Activated CD4-positive, CD25-positive, alpha-beta regulatory T cell treated with anti-CD3 and anti-CD28 coated beads, Interleukin-2, amount 50 U/mL, for 24 hours (primary cell): ENCODE results near the gene SMARCC1.
A peak's percentile ranks its signal among the peaks of the same experiment; 100 is the strongest.

Source experiments
- ATAC-seq, 2 donors: fragments of 150-1000 bp; cut with Tn5 transposase; one replicate each; pipeline ENCODE4 v1.10.0; 2021; ENCODE audit warnings: mild to moderate bottlenecking in 1 of 2, moderate library complexity in 1 of 2

SMARCC1 gene

DNA sequence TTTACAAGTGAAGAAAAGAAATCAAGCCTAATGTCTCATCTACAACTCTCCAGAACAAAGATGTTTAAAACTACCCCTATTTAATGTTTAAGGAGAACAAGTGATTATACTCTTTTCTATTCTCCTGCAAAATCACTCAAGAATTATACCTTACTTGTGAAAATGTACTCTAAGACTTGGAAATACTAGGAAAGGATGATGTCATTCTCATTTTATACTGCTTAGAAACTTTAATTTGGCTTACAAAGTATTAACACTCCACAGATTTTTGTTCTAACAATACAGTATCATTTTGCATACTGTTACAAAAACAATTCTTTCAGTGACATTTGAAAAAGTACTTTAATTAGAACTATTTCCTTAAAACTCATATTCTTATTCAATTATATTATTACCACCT lies 89.5 kb downstream of the SMARCC1 start:
- ATAC-seq, result no peak

DNA sequence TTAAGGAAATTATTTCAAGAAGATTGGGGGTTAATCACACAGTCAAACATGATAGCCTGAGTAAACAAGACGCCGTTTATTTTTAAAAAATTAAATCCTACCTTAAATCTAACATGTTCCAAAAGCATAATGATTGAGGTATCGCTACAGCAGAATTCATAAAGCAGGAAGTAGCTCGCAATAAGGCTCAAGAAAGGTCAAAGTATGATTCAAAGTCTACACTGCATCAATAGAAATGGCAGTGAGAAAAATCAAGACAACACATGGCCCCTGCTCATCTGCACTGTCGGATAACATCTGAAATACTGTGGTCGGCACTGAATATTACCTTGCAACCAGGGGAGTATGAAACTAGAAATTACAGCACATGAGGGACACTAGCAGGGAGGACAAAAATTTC lies 93.2 kb downstream of the SMARCC1 start:
- no peak for ATAC-seq

DNA sequence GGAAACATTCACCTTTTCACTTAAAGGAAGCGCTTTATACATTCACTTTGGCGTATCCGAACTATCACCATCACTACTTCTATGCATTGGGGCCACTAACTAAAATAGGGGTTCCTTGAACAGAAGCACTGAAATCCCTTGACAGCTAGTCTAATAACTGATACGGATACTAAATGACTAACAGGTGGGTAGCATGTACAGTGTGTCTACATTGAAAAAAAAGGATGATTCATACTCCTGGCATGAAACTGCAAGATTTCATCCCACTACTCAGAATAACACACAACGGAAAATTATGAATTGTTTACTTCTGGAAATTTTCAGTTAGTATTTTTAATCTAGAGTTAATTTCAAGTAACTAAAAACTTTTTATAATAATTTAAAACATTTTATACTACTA lies 96.7 kb downstream of the SMARCC1 start:
- no peak for ATAC-seq

DNA sequence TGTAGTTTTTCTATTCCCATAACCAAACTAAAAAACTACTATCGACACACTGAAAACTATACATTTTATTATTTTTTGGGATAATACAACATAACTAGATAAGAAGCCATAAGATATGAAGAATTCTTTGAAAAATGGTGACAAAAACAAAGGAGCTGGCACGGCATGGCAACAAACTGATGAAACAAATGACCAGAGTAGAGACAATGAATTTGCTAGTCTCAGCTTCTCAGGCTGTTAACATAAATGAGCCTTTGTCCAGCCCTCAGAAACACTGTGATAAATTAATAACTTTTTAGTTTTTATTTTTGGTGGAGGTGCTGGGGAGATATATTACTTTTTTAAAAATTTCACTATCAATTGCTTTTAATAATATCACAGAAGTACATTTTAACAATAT lies 100.7 kb downstream of the SMARCC1 start:
- ATAC-seq, result no peak

DNA sequence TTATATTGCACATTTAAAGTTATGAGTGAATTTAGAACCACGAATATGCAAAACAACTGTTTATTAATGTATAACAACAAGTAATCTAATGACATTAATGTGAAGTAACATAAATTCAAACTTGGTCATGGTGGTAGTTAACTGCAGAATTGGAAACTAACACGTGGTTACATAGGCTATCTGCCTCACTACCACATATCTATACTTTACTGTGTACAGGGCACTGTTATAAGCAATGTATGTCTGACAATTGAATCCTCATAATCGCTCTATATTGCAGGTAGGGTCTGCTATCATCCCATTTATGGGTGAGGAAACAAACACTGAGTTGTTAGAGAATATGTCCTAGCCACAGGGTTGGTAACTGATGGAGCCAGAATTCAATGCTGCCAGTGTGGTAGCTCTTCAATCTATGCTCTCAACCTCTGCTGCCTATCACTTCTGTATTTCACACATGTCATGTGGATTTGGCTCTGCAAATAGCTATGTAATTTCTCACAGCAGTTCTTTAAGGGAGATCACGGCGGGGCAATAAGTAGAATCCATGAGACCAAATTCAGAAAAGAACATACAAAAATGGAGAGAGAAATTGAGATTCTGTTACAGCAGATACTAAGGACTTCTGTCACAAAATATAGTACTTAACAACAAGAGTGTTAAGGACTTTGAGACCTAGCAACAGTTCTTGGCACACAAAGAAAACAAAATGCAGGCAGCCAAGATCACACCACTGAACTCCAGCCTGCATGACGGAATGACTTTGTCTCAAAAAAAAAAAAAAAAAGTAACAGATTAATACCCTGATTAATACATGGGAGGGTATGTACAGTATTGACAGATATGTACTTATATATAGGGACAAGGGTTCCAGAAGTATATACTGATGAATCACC lies 103.0 kb downstream of the SMARCC1 start:
- peak in 1 of 2 donors; percentile 33 for ATAC-seq

- ATAC-seq, result no peak
Measured at GRCh38 chr3:47669026-47669749, 112.5 kb downstream of the SMARCC1 start.

GRCh38 chr3:47666118-47666517 lies 115.6 kb downstream of the SMARCC1 start:
- no peak for ATAC-seq

DNA sequence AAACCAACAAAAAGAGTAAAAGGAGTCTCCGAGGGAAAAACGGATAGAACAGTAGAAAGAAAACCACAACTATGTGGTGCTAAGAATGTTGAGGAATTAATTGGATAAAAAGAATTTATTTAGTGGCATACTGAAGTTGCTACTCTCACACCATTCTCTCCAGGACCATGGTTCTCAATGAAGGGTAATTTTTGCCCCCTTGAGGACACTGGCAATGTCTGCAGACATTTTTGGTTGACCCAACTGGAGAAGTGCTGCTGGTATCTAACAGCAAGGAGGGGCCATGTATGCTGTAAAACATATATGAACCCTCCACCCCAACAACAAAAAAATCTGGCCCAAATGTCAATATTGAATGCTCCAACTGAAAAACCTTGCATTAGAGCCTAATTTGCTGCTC lies 117.2 kb downstream of the SMARCC1 start:
- ATAC-seq, result no peak

DNA sequence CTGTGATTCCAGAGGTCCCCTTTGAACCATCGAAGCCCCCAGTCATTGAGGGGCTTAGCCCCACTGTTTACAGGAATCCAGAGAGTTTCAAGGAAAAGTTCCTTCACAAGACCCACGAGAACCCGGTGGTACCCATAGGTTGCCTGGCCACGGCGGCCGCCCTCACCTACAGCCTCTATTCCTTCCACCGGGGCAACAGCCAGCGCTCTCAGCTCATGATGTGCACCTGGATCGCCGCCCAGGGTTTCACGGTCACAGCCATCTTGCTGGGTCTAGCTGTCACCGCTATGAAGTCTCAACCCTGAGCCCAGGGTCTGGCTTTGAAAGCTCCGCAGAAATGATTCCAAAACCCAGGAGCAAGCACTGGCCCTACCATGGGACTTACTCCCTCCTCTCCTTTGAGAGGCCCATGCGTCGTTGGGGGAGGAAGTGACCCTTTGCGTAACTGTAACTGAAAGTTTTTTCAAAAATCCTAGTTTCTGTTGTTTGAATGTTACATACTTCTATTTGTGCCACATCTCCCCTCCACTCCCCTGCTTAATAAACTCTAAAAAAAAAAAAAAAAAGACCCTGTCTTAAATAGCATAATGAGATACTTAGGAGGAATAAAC lies 118.0 kb downstream of the SMARCC1 start:
- no peak for ATAC-seq

- no peak for ATAC-seq
Measured at GRCh38 chr3:47661121-47661752, 120.5 kb downstream of the SMARCC1 start.

DNA sequence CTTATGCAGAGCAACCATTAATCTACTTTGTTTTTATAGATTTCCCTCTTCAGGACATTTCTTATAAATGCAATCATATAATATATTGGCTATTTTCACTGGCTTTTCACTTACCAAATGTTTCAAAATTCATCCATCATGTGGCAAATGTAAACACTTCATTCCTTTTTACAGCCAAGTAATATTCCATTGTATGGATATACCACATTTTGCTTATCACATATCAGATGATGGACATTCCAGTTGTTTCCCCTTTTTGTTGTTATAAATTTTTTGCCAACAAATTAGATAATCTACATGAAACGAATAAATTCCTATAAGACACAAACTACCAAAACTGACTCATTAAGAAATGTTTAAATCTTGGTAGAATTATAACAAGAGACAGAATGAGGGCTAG lies 123.2 kb downstream of the SMARCC1 start:
- ATAC-seq, result no peak

GRCh38 chr3:47652142-47652541 lies 129.6 kb downstream of the SMARCC1 start:
- ATAC-seq, result no peak

GRCh38 chr3:47650294-47650693 lies 131.4 kb downstream of the SMARCC1 start:
- no peak for ATAC-seq

- no peak for ATAC-seq
Measured at GRCh38 chr3:47647550-47647949, 134.1 kb downstream of the SMARCC1 start.

- no peak for ATAC-seq
Measured at GRCh38 chr3:47646362-47646761, 135.3 kb downstream of the SMARCC1 start.

DNA sequence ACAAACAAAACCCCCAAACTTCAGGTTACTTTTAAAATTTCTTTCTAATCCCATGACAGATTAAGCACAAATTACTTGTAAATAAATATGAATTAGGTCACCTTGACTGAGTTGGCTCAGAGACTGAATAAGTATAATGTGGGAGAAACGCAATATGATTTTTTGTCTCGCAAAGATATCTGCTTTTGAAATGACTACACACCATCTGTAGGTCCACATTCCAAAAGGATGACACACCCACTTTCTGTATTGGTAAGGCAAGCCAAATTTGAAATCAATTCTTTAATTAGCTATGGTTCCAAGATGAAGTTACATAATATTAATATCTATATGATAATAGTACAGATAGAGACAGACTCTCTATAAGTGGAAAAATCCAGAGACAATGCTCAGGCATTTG lies 136.1 kb downstream of the SMARCC1 start:
- ATAC-seq, result no peak

- no peak for ATAC-seq
Measured at GRCh38 chr3:47643092-47643491, 138.6 kb downstream of the SMARCC1 start.

DNA sequence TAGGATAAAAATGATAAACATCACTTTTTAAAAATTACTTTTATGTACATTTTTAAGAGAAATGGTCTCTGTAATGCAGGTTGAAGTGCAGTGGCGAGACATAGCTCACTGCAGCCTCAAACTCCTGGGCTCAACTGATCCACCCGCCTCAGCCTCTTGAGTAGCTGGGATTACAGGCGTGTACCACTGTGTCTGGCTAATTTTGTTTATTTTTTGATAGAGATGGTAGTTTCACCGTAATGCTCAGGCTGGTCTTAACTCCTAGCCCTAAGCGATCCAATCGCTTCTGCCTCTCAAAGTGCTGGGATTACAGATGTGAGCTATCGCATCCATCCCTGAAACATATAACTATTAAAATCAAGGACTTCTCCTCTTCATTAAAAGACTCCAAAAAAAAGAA lies 140.0 kb downstream of the SMARCC1 start:
- no peak for ATAC-seq

GRCh38 chr3:47636921-47637320 lies 144.8 kb downstream of the SMARCC1 start:
- no peak for ATAC-seq

GRCh38 chr3:47636225-47636624 lies 145.5 kb downstream of the SMARCC1 start:
- ATAC-seq, result no peak

GRCh38 chr3:47635536-47635935 lies 146.2 kb downstream of the SMARCC1 start:
- ATAC-seq, result no peak

GRCh38 chr3:47634996-47635395 lies 146.7 kb downstream of the SMARCC1 start:
- ATAC-seq, result no peak

DNA sequence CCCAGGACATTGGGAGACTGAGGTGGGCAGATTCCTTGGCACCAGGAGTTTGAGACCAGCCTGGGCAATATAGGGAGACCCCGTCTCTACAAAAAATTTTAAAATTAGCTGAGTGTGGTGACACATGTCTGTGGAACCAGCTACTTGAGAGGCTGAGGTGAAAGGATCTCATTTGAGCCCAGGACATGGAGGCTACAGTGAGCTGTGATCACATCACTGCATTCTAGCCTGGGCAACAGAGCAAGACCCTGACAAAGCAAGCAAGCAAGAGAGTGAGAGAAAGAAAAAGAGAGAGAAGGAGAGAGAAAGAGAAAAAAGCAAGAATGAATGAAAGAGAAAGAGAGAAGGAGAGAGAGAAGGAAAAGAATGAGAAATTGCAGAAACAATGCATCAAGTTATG lies 150.9 kb downstream of the SMARCC1 start:
- ATAC-seq, result no peak
